Lower lobe of right lung (tissue), 2 donors: ENCODE measurements around the gene SLC30A1. TPM values are rescaled to one million over a fixed set of nuclear protein-coding genes. Genes with fewer than 3 reads are reported as not detected.
"Not testable (repeated sequence)": the region's sequence is repeated elsewhere in the genome, so short reads cannot be mapped to it uniquely, and the experiment has no call there.

Experiments used
- ATAC-seq, 2 donors: fragments of 200-7000 bp; cut with Tn5 transposase; one replicate each; pipeline ENCODE4 v1.9.1; 2020 to 2022; ENCODE audit warnings: mild to moderate bottlenecking in 2 of 2, moderate library complexity in 2 of 2
- DNase-seq: peaks from one replicate; pipeline ENCODE4 v3.0.0-alpha.2; 2020
- H3K27ac ChIP-seq: fragments of 200-600 bp; one replicate; pipeline ENCODE4 v1.8.0; 2022
- H3K27me3 ChIP-seq: fragments of 200-600 bp; one replicate; pipeline ENCODE4 v1.8.0; 2022; ENCODE audit warnings: low read depth
- H3K36me3 ChIP-seq: fragments of 200-600 bp; one replicate; pipeline ENCODE4 v1.8.0; 2022; ENCODE audit warnings: mild to moderate bottlenecking
- H3K4me1 ChIP-seq: fragments of 200-600 bp; one replicate; pipeline ENCODE4 v1.8.0; 2022
- H3K4me3 ChIP-seq: fragments of 200-600 bp; one replicate; pipeline ENCODE4 v1.8.0; 2022; ENCODE audit warnings: mild to moderate bottlenecking
- H3K9me3 ChIP-seq: fragments of 200-600 bp; one replicate; pipeline ENCODE4 v1.8.0; 2022
- intact Hi-C: fragments of 100-400 bp; cut with DNase I; formaldehyde crosslinking; loops from one replicate; pipeline ENCODE4 v1.11.0; 2022
- total RNA-seq: library from RNA; stranded (reverse); fragmentation: NEBNext Ultra II Directional; extraction: Animal tissue kit (Norgen Biotek cat#: 25700); gene quantifications from one replicate; pipeline ENCODE4 v1.2.1, GENCODE V29; 2021
- TF ChIP-seq, protein P1 (sequence below): fragments of 200-600 bp; IDR thresholded peaks from one replicate; pipeline ENCODE4 v1.8.0; 2022; ENCODE audit warnings: antibody characterized with exemption, mild to moderate bottlenecking
- donor health status: DM: no; HTN: yes; CAD: no; lungs with severe emphysema.

Gene SLC30A1
- total RNA-seq, 1 donor from 2014 or later, result 14.8 TPM

- peaks cover 31% of the 10 kb centered on the region for H3K4me1 ChIP-seq
These were observed 4.3 kb downstream of the SLC30A1 start for GRCh38 chr1:211574705-211575104.

GRCh38 chr1:211571998-211572397, 7.0 kb downstream of the SLC30A1 start:
- H3K36me3 ChIP-seq, result peaks cover 41% of the 10 kb centered on the region
- no peaks in the 10 kb centered on the region for H3K27me3 ChIP-seq
- H3K27ac ChIP-seq, result no peak overlapping the region
- DNase-seq (no peak), ATAC-seq (no peak)
- no peak overlapping the region for H3K4me3 ChIP-seq
- H3K4me1 ChIP-seq, result peaks cover 25% of the 10 kb centered on the region
- TF ChIP-seq, protein P1, sequence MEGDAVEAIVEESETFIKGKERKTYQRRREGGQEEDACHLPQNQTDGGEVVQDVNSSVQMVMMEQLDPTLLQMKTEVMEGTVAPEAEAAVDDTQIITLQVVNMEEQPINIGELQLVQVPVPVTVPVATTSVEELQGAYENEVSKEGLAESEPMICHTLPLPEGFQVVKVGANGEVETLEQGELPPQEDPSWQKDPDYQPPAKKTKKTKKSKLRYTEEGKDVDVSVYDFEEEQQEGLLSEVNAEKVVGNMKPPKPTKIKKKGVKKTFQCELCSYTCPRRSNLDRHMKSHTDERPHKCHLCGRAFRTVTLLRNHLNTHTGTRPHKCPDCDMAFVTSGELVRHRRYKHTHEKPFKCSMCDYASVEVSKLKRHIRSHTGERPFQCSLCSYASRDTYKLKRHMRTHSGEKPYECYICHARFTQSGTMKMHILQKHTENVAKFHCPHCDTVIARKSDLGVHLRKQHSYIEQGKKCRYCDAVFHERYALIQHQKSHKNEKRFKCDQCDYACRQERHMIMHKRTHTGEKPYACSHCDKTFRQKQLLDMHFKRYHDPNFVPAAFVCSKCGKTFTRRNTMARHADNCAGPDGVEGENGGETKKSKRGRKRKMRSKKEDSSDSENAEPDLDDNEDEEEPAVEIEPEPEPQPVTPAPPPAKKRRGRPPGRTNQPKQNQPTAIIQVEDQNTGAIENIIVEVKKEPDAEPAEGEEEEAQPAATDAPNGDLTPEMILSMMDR, result no peak
- intact Hi-C loops, result no loop called here
- H3K9me3 ChIP-seq, result no peaks in the 10 kb centered on the region

More at GRCh38 chr1:211574705-211575104, 4.3 kb downstream of the SLC30A1 start:
- no peak for ATAC-seq
- TF ChIP-seq, protein P1, result no peak
- no peak overlapping the region for H3K4me3 ChIP-seq
- peaks cover 41% of the 10 kb centered on the region for H3K36me3 ChIP-seq
- intact Hi-C loops, result no loop called here
- H3K9me3 ChIP-seq, result no peaks in the 10 kb centered on the region
- H3K27me3 ChIP-seq, result no peaks in the 10 kb centered on the region
- DNase-seq, result no peak
- H3K27ac ChIP-seq, result no peak overlapping the region

DNA sequence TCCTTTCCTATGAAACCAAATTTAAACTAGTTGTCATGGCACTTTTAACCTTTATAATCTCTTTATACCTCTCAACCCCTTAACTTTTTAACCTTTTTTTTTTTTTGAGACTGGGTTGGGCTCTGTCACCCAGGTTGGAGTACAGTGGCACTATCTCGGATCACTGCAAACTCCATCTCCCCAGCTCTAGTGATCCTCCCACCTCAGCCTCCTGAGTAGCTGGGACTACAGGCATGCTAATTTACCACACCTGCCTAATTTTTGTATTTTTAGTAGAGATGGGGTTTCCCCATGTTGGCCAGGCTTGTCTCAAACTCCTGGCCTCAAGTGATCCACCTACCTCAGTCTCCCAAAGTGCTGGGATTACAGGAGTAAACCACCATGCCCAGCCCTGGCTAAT, 8.6 kb downstream of the SLC30A1 start:
- H3K4me3 ChIP-seq, H3K27me3 ChIP-seq, H3K9me3 ChIP-seq, H3K4me1 ChIP-seq, intact Hi-C loops, DNase-seq, ATAC-seq, H3K27ac ChIP-seq: not testable (repeated sequence)
- peaks cover 33% of the 10 kb centered on the region for H3K36me3 ChIP-seq

DNA sequence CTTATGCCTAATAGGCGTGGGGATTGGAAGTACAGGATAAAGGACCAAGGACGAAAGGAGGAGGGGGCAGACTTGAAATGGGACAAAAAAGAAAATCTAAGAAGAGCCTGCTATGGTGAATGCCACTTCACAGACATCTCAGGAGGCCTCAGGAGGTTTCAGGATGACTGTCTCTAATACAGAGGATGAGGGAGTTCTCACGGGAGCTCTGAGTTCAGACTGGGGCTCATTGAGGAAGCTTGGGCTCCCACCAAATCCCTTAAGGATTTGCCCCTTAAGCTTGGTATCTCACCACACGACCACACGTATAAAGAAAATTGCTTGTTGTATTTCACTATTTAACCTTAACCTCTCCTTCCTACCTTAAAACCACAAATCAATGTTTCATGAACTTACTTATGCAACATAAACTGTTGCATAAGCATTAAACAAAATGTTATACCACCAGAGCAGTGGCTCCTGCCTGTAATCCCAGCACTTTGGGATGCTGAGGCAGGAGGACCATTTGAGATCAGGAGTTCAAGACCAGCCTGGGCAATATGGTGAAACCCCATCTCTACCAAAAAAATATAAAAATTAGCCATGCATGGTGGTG, 12.4 kb downstream of the SLC30A1 start:
- H3K4me1 ChIP-seq, result no peaks in the 10 kb centered on the region
- H3K36me3 ChIP-seq, result peaks cover 4% of the 10 kb centered on the region
- no peak overlapping the region for H3K4me3 ChIP-seq
- H3K27me3 ChIP-seq, result no peaks in the 10 kb centered on the region
- no peaks in the 10 kb centered on the region for H3K9me3 ChIP-seq
- ATAC-seq (no peak), DNase-seq (no peak)
- intact Hi-C loops, result no loop called here
- H3K27ac ChIP-seq, result no peak overlapping the region
- TF ChIP-seq, protein P1, result no peak

GRCh38 chr1:211564084-211564483, 14.9 kb downstream of the SLC30A1 start:
- TF ChIP-seq, protein P1, result no peak
- DNase-seq (no peak), ATAC-seq (no peak)
- Histone ChIP-seq H3K27ac (no peak overlapping the region), H3K4me3 (no peak overlapping the region), H3K9me3 (no peaks in the 10 kb centered on the region), H3K36me3 (no peaks in the 10 kb centered on the region), H3K27me3 (no peaks in the 10 kb centered on the region), H3K4me1 (no peaks in the 10 kb centered on the region)
- intact Hi-C loops, result no loop called here

- no peak for ATAC-seq
- Histone ChIP-seq H3K36me3 (no peaks in the 10 kb centered on the region), H3K27me3 (peaks cover 9% of the 10 kb centered on the region), H3K9me3 (no peaks in the 10 kb centered on the region), H3K4me3 (no peak overlapping the region), H3K4me1 (no peaks in the 10 kb centered on the region), H3K27ac (no peak overlapping the region)
- no peak for DNase-seq
- TF ChIP-seq, protein P1, result no peak
- intact Hi-C loops, result no loop called here
These were observed 19.5 kb downstream of the SLC30A1 start for GRCh38 chr1:211559222-211560010.
